WI38 (cell line): ENCODE data around the gene TP63.

ENCODE experiments used
- H3K4me3 ChIP-seq: 2 replicates; pipeline ENCODE4 v1.5.1; 2011; ENCODE audit warnings: low read depth, mild to moderate bottlenecking, control low read depth, low read length
- CTCF ChIP-seq: IDR thresholded peaks from 2 replicates; pipeline ENCODE4 v1.5.1; 2012; ENCODE audit warnings: low read depth, mild to moderate bottlenecking, control low read depth, low read length

The TP63 gene

GRCh38 chr3:189721873-189722665, 90.9 kb downstream of the TP63 start:
- no peak for TF ChIP-seq CTCF
- no peak overlapping the region for H3K4me3 ChIP-seq

- TF ChIP-seq CTCF: no peak
- H3K4me3 ChIP-seq: no peak overlapping the region
Observed at GRCh38 chr3:189724356-189724755, 93.2 kb downstream of the TP63 start.

GRCh38 chr3:189726277-189726676, 95.1 kb downstream of the TP63 start:
- H3K4me3 ChIP-seq: no peak overlapping the region
- TF ChIP-seq CTCF: no peak

- no peak for TF ChIP-seq CTCF
- H3K4me3 ChIP-seq: no peak overlapping the region
Observed at GRCh38 chr3:189727158-189727557, 96.0 kb downstream of the TP63 start.

- H3K4me3 ChIP-seq: no peak overlapping the region
- TF ChIP-seq CTCF: no peak
Observed at GRCh38 chr3:189727898-189728297, 96.7 kb downstream of the TP63 start.

- no peak for TF ChIP-seq CTCF
- no peak overlapping the region for H3K4me3 ChIP-seq
Observed at GRCh38 chr3:189728915-189729314, 97.7 kb downstream of the TP63 start.

- TF ChIP-seq CTCF: no peak
- H3K4me3 ChIP-seq: no peak overlapping the region
Observed at GRCh38 chr3:189734061-189734460, 102.9 kb downstream of the TP63 start.
